Panc1 (cell line): Measurements from ENCODE around the gene CTNND2. TPM values are rescaled to one million over a fixed set of nuclear protein-coding genes. Genes with fewer than 3 reads are reported as not detected.

Experiments used
- ATAC-seq: fragments of 200-7000 bp; cut with Tn5 transposase; 2 replicates; pipeline ENCODE4 v1.9.1; 2020; ENCODE audit warnings: mild to moderate bottlenecking, moderate library complexity
- BruUV-seq: library from RNA; stranded (reverse); fragments of 400-500 nt; replicated peaks from 2 replicates; lab custom pipeline; 2021; lab: Mats Ljungman, UMichigan
- CTCF ChIA-PET: fragments of 300-600 bp; sonication (Branson Sonifier 250); formaldehyde crosslinking; loops from one replicate; lab custom pipeline; 2022; ENCODE audit warnings: antibody characterized with exemption; lab: Charles Lee
- POLR2A ChIA-PET: fragments of 300-600 bp; sonication (Branson Sonifier 250); formaldehyde crosslinking; loops from one replicate; lab custom pipeline; 2022; ENCODE audit warnings: antibody characterized with exemption; lab: Charles Lee
- DNase-seq: peaks from one replicate; pipeline ENCODE4 v3.0.0-alpha.2; 2010; ENCODE audit warnings: low read depth, low spot score
- H3K27ac ChIP-seq: 2 replicates; pipeline ENCODE4 v1.5.1; 2011; ENCODE audit warnings: mild to moderate bottlenecking, low read length, inconsistent platforms
- H3K27me3 ChIP-seq: fragments of 200-500 bp; sonication (Bioruptor generic); 2 replicates; pipeline ENCODE4 v1.6.0; 2014; ENCODE audit warnings: low read length, inconsistent platforms; ENCODE audit not compliant: control insufficient read depth, insufficient read depth
- H3K36me3 ChIP-seq: fragments of 200-500 bp; sonication (Bioruptor generic); 2 replicates; pipeline ENCODE4 v1.5.1; 2014; ENCODE audit warnings: inconsistent platforms, mild to moderate bottlenecking, low read length, moderate library complexity; ENCODE audit not compliant: control insufficient read depth, insufficient read depth
- H3K4me1 ChIP-seq: 2 replicates; pipeline ENCODE4 v1.5.1; 2011; ENCODE audit warnings: inconsistent platforms, mild to moderate bottlenecking, low read length, moderate library complexity; ENCODE audit not compliant: control insufficient read depth, insufficient read depth
- H3K4me3 ChIP-seq, 2 experiments: 2 replicates each; pipeline ENCODE4 v1.5.1; 2011 to 2012; ENCODE audit warnings: low read depth in 2 of 2, low read length in 2 of 2, mild to moderate bottlenecking in 2 of 2, inconsistent platforms in 1 of 2, moderate library complexity in 1 of 2
- H3K9me3 ChIP-seq: fragments of 200-500 bp; sonication (Bioruptor generic); 2 replicates; pipeline ENCODE4 v1.5.1; 2014; ENCODE audit warnings: low read depth, mild to moderate bottlenecking, inconsistent platforms, low read length, moderate library complexity; ENCODE audit not compliant: control insufficient read depth, insufficient read depth
- CTCF ChIP-seq: fragments of 450-650 bp; IDR thresholded peaks from 2 replicates; pipeline ENCODE4 v1.5.1; 2017; ENCODE audit warnings: mild to moderate bottlenecking
- POLR2AphosphoS5 ChIP-seq: IDR thresholded peaks from 2 replicates; pipeline ENCODE4 v1.6.1; 2012; ENCODE audit warnings: mild to moderate bottlenecking, low read depth, low read length, moderate library complexity
- REST ChIP-seq, 2 experiments: IDR thresholded peaks; 2 replicates each; pipeline ENCODE4 v1.6.1; 2011 to 2012; ENCODE audit warnings: low read depth in 2 of 2, control low read depth in 1 of 2, low read length in 1 of 2, mild to moderate bottlenecking in 1 of 2, moderate library complexity in 1 of 2; ENCODE audit not compliant: insufficient read depth in 1 of 2
- TCF7L2 ChIP-seq: IDR thresholded peaks from 2 replicates; pipeline ENCODE4 v1.6.1; 2011; ENCODE audit warnings: mild to moderate bottlenecking, low read depth, low read length, inconsistent platforms
- in situ Hi-C: cut with HindIII; loops from 2 replicates; pipeline ENCODE4 v1.10.0; 2016; ENCODE audit warnings: low sequenced_read_pairs, low pct_unique_long_range_greater_than_20kb
- intact Hi-C: fragments of 100-400 bp; cut with micrococcal nuclease; formaldehyde crosslinking; loops from one replicate; pipeline ENCODE4 v1.10.0; 2022; ENCODE audit not compliant: unreplicated experiment
- total RNA-seq: library from RNA; stranded (reverse); gene quantifications from one replicate; pipeline ENCODE4 v1.2.1, GENCODE V29; 2021; ENCODE audit not compliant: unreplicated experiment

Gene CTNND2
- total RNA-seq, 1 experiment from 2014 or later: 1.0 TPM

- no peaks in the 10 kb centered on the region for H3K9me3 ChIP-seq
- in situ Hi-C loops: no loop called here
- intact Hi-C loops: no loop called here
- H3K27me3 ChIP-seq: no peaks in the 10 kb centered on the region
- TF ChIP-seq POLR2AphosphoS5 (no peak), TCF7L2 (peak; percentile 90), CTCF (no peak), REST (IDR thresholded peaks at IDR 0.05; ENCODE audit: insufficient read depth in 1 of 2, low read depth in 2 of 2, low read length in 1 of 2) (no peak)
- H3K36me3 ChIP-seq: no peaks in the 10 kb centered on the region
- ATAC-seq (peak; percentile 45; the same call in 1 of the 2 replicates), DNase-seq (no peak)
- ChIA-PET POLR2A (no interaction called here), CTCF (no interaction called here)
- no TSS peak for BruUV-seq
- no peaks in the 10 kb centered on the region for H3K4me1 ChIP-seq
- no peak overlapping the region for H3K27ac ChIP-seq
- H3K4me3 ChIP-seq: no peak overlapping the region
Observed at GRCh38 chr5:11292648-11293356, 611.4 kb downstream of the CTNND2 start.

GRCh38 chr5:11289733-11290132 lies 614.5 kb downstream of the CTNND2 start:
- no peak overlapping the region for H3K27ac ChIP-seq
- POLR2A ChIA-PET: no interaction called here
- ATAC-seq (no peak), DNase-seq (no peak)
- in situ Hi-C loops (no loop called here), intact Hi-C loops (no loop called here)
- H3K27me3 ChIP-seq: no peaks in the 10 kb centered on the region
- CTCF ChIA-PET: interaction anchor here (0.6 kb wide), 1 partner anchor 926 kb away, joined by 4 read pairs; no protein-coding TSS in a partner anchor
- H3K9me3 ChIP-seq: no peaks in the 10 kb centered on the region
- TF ChIP-seq REST (IDR thresholded peaks at IDR 0.05; ENCODE audit: insufficient read depth in 1 of 2, low read depth in 2 of 2, low read length in 1 of 2) (no peak), CTCF (peak; percentile 21), POLR2AphosphoS5 (no peak)
- no peaks in the 10 kb centered on the region for H3K36me3 ChIP-seq
- no peaks in the 10 kb centered on the region for H3K4me1 ChIP-seq
- no TSS peak for BruUV-seq
- no peak overlapping the region for H3K4me3 ChIP-seq
